Peyer's patch (tissue), 4 donors: ENCODE measurements around the gene SNCB. TPM values are rescaled to one million over a fixed set of nuclear protein-coding genes. Genes with fewer than 3 reads are reported as not detected.

Source experiments
- DNase-seq, 3 donors: peaks; one replicate each; pipeline ENCODE4 v3.0.0-alpha.2; 2017 to 2019
- H3K27ac ChIP-seq, 4 donors: fragments of 200-600 bp; sonication (generic); one replicate each; pipeline ENCODE4 v1.5.1; 2016 to 2019
- H3K27me3 ChIP-seq, 2 donors: fragments of 200-600 bp; sonication (generic); one replicate each; pipeline ENCODE4 v1.5.1; 2019
- H3K36me3 ChIP-seq, 3 donors: fragments of 200-600 bp; sonication (generic); one replicate each; pipeline ENCODE4 v1.5.1; 2016 to 2019
- H3K4me1 ChIP-seq, 4 donors: fragments of 200-600 bp; sonication (generic); one replicate each; pipeline ENCODE4 v1.5.1; 2016 to 2019
- H3K4me3 ChIP-seq, 4 donors: fragments of 200-600 bp; sonication (generic); 1 replicate in 3 of 4; 2 replicates in 1 of 4; pipeline ENCODE4 v1.5.1; 2016 to 2019; ENCODE audit warnings: mild to moderate bottlenecking in 1 of 4
- H3K9me3 ChIP-seq, 4 donors: fragments of 200-600 bp; sonication (generic); one replicate each; pipeline ENCODE4 v1.5.1; 2016 to 2019; ENCODE audit warnings: mild to moderate bottlenecking in 1 of 4
- CTCF ChIP-seq, 6 experiments: fragments of 450-650 bp in 4 of 6; fragments of 200-600 bp in 2 of 6; sonication (generic) in 1 of 6; IDR thresholded peaks; one replicate each; pipeline ENCODE4 v1.5.1; 2017 to 2019; ENCODE audit warnings: antibody characterized with exemption in 6 of 6, mild to moderate bottlenecking in 3 of 6, moderate library complexity in 1 of 6
- POLR2A ChIP-seq, 2 donors: fragments of 450-650 bp; IDR thresholded peaks; one replicate each; pipeline ENCODE4 v1.5.1; 2017; ENCODE audit warnings: antibody characterized with exemption in 2 of 2, mild to moderate bottlenecking in 2 of 2, moderate library complexity in 2 of 2
- total RNA-seq, 4 donors: library from RNA; depleted of rRNA; stranded (reverse); fragments of >200 nt; gene quantifications; one replicate each; pipeline ENCODE4 v1.1.0, GENCODE V29; 2016

SNCB gene
- total RNA-seq, 4 donors from 2014 or later = not detected

GRCh38 chr5:176638437-176638836, 8.1 kb upstream of the SNCB start:
- TF ChIP-seq CTCF (IDR thresholded peaks at IDR 0.05) (no peak), POLR2A (IDR thresholded peaks at IDR 0.05) (no peak)
- Histone ChIP-seq H3K27me3 (no peaks in the 10 kb centered on the region), H3K9me3 (no peaks in the 10 kb centered on the region), H3K27ac (no peak overlapping the region), H3K36me3 (no peaks in the 10 kb centered on the region), H3K4me1 (peaks cover 0 to 6% (median 0%) of the 10 kb centered on the region in 4 donors), H3K4me3 (no peak overlapping the region)
- no peak for DNase-seq

DNA sequence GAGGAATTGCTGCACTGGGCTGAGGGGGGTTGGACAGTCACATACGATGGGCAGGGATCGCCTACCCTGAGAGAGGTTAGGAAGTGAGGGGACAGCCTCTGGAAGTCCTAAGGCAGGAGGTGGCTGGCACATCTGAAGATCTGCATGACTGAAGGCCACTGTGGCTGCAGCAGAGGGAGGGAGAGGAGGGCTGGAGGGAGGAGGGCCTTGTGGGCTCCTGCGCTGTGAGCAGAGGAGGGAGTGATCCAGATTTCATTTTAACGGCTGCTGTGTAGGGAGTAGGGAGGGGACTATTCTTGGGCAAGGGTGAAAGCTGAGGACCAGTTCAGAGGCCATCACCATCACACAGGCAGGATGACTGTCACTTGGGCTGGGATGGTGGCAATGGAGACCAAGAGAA, 7.2 kb upstream of the SNCB start:
- no peak for DNase-seq
- TF ChIP-seq CTCF (IDR thresholded peaks at IDR 0.05) (no peak), POLR2A (IDR thresholded peaks at IDR 0.05) (no peak)
- H3K4me3 ChIP-seq = no peak overlapping the region
- H3K27ac ChIP-seq = no peak overlapping the region
- H3K9me3 ChIP-seq = no peaks in the 10 kb centered on the region
- H3K36me3 ChIP-seq = no peaks in the 10 kb centered on the region
- H3K27me3 ChIP-seq = no peaks in the 10 kb centered on the region
- H3K4me1 ChIP-seq = peaks cover 0 to 6% (median 0%) of the 10 kb centered on the region in 4 donors

- TF ChIP-seq CTCF (IDR thresholded peaks at IDR 0.05) (no peak), POLR2A (IDR thresholded peaks at IDR 0.05) (no peak)
- no peak overlapping the region for H3K27ac ChIP-seq
- no peaks in the 10 kb centered on the region for H3K36me3 ChIP-seq
- no peak overlapping the region for H3K4me3 ChIP-seq
- H3K27me3 ChIP-seq = no peaks in the 10 kb centered on the region
- H3K9me3 ChIP-seq = no peaks in the 10 kb centered on the region
- no peak for DNase-seq
- peaks cover 0 to 6% (median 0%) of the 10 kb centered on the region in 4 donors for H3K4me1 ChIP-seq
Measured at GRCh38 chr5:176636426-176636825, 6.1 kb upstream of the SNCB start.

DNA sequence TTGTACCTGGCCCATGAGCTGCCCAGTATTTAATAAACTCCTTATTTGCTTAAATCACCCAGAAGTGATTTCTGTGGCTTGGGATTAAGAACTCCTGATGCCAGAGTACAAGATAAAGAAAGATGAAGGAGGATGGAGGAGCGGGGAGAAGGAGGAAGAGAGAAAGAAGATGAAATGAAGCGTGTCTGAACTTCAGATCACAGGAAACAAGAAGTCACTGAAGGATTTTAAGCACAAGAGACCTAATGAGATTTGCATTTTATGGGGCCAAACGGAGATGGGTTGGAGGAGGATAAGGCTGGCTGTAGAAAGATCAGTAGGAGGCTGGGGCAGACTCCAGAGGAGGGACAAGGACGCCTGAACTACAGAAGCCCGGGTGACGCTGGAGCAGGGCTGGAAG, 3.3 kb upstream of the SNCB start:
- DNase-seq = no peak
- H3K27me3 ChIP-seq = peaks cover 0 to 27% of the 10 kb centered on the region in 2 donors

DNA sequence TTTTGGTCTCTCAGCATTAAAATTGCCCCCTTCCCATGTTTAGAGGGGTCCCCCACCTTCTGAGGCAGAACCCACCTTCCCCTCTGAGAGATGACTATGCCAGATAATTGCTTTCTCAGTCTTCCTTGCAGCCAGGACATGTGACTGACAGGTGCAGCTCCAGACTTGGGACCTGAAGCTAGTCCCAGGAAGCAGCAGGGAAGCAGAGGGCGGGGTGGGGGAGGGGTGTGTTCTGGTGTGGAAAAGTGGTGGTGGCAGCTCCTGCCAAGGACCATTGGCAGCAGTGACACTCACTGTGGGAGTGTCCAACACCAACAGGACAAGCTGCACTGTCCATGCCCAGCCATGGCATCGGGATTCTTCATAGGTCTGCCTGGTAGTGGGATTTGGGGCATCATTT, 2.4 kb upstream of the SNCB start:
- DNase-seq = no peak
- H3K27me3 ChIP-seq = peaks cover 0 to 30% of the 10 kb centered on the region in 2 donors

More for the DNA sequence above, 3.3 kb upstream of the SNCB start:
- H3K36me3 ChIP-seq = no peaks in the 10 kb centered on the region
- H3K4me3 ChIP-seq = no peak overlapping the region
- no peak overlapping the region for H3K27ac ChIP-seq
- TF ChIP-seq POLR2A (IDR thresholded peaks at IDR 0.05) = no peak
- no peak for TF ChIP-seq CTCF (IDR thresholded peaks at IDR 0.05)
- peaks cover 0 to 17% (median 12%) of the 10 kb centered on the region in 4 donors for H3K4me1 ChIP-seq
- H3K9me3 ChIP-seq = no peaks in the 10 kb centered on the region

More for the DNA sequence above, 2.4 kb upstream of the SNCB start:
- Histone ChIP-seq H3K9me3 (no peaks in the 10 kb centered on the region), H3K27ac (no peak overlapping the region), H3K4me3 (no peak overlapping the region), H3K36me3 (no peaks in the 10 kb centered on the region), H3K4me1 (peaks cover 0 to 17% (median 12%) of the 10 kb centered on the region in 4 donors)
- TF ChIP-seq CTCF (IDR thresholded peaks at IDR 0.05) = no peak
